DND-41 (cell line): Measurements from ENCODE around the gene STX2.

Experiments used
- ATAC-seq: fragments of 200-7000 bp; cut with Tn5 transposase; 3 replicates; pipeline ENCODE4 v1.9.1; 2021; ENCODE audit warnings: low read depth; ENCODE audit not compliant: insufficient read depth
- DNase-seq: peaks from one replicate; pipeline ENCODE4 v3.0.0-alpha.2; 2020
- H2AFZ ChIP-seq: 2 replicates; pipeline ENCODE4 v1.6.0; 2012; ENCODE audit warnings: low read depth, low read length
- H3K27ac ChIP-seq: 2 replicates; pipeline ENCODE4 v1.5.1; 2012; ENCODE audit warnings: low read length, inconsistent platforms
- H3K27me3 ChIP-seq: fragments of 200-600 bp; sonication (generic); 2 replicates; pipeline ENCODE4 v1.6.0; 2012; ENCODE audit warnings: low read length, mild to moderate bottlenecking, inconsistent platforms; ENCODE audit not compliant: insufficient read depth, poor library complexity
- H3K36me3 ChIP-seq: 2 replicates; pipeline ENCODE4 v1.5.1; 2012; ENCODE audit warnings: low read length, inconsistent platforms; ENCODE audit not compliant: insufficient read depth
- H3K4me1 ChIP-seq: 2 replicates; pipeline ENCODE4 v1.5.1; 2012; ENCODE audit warnings: mild to moderate bottlenecking, low read length; ENCODE audit not compliant: insufficient read depth
- H3K4me2 ChIP-seq: 2 replicates; pipeline ENCODE4 v1.6.0; 2012; ENCODE audit warnings: mild to moderate bottlenecking, moderate library complexity, low read length, inconsistent platforms; ENCODE audit not compliant: insufficient read depth
- H3K4me3 ChIP-seq, 2 experiments: fragments of 200-600 bp in 1 of 2; shearing (Covaris generic) in 1 of 2; 2 replicates each; pipeline ENCODE4 v1.5.1; 2012 to 2016; ENCODE audit warnings: inconsistent platforms in 2 of 2, low read length in 2 of 2, mild to moderate bottlenecking in 2 of 2, low read depth in 1 of 2, moderate library complexity in 1 of 2
- H3K79me2 ChIP-seq: 2 replicates; pipeline ENCODE4 v1.6.0; 2012; ENCODE audit warnings: low read length, inconsistent platforms; ENCODE audit not compliant: insufficient read depth
- H3K9ac ChIP-seq: 2 replicates; pipeline ENCODE4 v1.6.0; 2012; ENCODE audit warnings: low read depth, mild to moderate bottlenecking, inconsistent platforms, low read length, moderate library complexity
- H3K9me3 ChIP-seq: 2 replicates; pipeline ENCODE4 v1.5.1; 2012; ENCODE audit warnings: low read length, moderate library complexity, mild to moderate bottlenecking, inconsistent platforms; ENCODE audit not compliant: insufficient read depth, severe bottlenecking
- H4K20me1 ChIP-seq: 2 replicates; pipeline ENCODE4 v1.6.0; 2012; ENCODE audit warnings: low read length; ENCODE audit not compliant: insufficient read depth
- EZH2 ChIP-seq: IDR thresholded peaks from 3 replicates; pipeline ENCODE4 v1.6.1; 2012; ENCODE audit warnings: borderline replicate concordance, low read depth, mild to moderate bottlenecking, moderate library complexity, low read length, inconsistent platforms; ENCODE audit not compliant: severe bottlenecking
- TF ChIP-seq, protein P1 (sequence below): IDR thresholded peaks from 2 replicates; pipeline ENCODE4 v1.5.1; 2012; ENCODE audit warnings: borderline replicate concordance, low read length, moderate library complexity, mild to moderate bottlenecking; ENCODE audit not compliant: poor library complexity, severe bottlenecking; ENCODE audit errors: extremely low read depth

STX2 gene

DNA sequence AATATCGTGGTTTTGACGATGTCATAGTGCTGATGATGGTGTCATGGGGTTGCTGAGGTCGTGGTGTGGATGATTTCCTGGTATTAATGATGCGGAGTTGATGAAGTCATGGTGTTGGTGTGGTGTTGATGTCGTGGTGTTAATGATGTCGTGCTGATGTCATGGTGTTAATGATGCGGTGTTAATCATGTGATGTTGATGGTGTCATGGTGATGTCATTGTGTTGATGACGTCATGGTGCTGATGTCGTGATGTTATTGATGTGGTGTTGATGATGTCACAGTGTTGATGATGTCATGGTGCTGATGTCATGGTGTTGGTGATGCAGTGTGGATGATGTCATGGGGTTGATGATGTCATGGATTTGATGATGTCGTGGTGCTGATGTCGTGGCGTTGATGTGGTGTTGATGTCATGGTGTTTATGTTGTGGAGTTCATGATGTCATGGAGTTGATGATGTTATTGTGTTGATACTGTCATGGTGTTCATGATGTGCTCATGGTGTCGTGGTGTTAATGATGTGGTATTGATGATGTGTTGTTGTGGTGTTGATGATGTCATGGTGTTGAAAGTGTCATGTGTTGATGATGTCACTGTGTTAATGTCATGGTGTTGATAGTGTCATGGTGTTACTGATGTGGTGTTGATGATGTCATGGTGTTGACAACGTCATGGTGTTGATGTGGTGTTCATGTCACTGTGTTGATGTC, 74.4 kb downstream of the STX2 start:
- H3K36me3 ChIP-seq = no peaks in the 10 kb centered on the region
- ATAC-seq (no peak), DNase-seq (no peak)
- H3K4me3 ChIP-seq = no peak overlapping the region
- TF ChIP-seq EZH2 = no peak
- TF ChIP-seq, protein P1, sequence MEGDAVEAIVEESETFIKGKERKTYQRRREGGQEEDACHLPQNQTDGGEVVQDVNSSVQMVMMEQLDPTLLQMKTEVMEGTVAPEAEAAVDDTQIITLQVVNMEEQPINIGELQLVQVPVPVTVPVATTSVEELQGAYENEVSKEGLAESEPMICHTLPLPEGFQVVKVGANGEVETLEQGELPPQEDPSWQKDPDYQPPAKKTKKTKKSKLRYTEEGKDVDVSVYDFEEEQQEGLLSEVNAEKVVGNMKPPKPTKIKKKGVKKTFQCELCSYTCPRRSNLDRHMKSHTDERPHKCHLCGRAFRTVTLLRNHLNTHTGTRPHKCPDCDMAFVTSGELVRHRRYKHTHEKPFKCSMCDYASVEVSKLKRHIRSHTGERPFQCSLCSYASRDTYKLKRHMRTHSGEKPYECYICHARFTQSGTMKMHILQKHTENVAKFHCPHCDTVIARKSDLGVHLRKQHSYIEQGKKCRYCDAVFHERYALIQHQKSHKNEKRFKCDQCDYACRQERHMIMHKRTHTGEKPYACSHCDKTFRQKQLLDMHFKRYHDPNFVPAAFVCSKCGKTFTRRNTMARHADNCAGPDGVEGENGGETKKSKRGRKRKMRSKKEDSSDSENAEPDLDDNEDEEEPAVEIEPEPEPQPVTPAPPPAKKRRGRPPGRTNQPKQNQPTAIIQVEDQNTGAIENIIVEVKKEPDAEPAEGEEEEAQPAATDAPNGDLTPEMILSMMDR = no peak
- no peaks in the 10 kb centered on the region for H3K79me2 ChIP-seq
- H3K9ac ChIP-seq = no peak overlapping the region
- no peaks in the 10 kb centered on the region for H4K20me1 ChIP-seq
- peaks cover 16% of the 10 kb centered on the region for H3K9me3 ChIP-seq
- no peak overlapping the region for H3K27ac ChIP-seq
- H3K27me3 ChIP-seq = no peaks in the 10 kb centered on the region
- no peak overlapping the region for H2AFZ ChIP-seq
- no peak overlapping the region for H3K4me2 ChIP-seq
- H3K4me1 ChIP-seq = no peaks in the 10 kb centered on the region

DNA sequence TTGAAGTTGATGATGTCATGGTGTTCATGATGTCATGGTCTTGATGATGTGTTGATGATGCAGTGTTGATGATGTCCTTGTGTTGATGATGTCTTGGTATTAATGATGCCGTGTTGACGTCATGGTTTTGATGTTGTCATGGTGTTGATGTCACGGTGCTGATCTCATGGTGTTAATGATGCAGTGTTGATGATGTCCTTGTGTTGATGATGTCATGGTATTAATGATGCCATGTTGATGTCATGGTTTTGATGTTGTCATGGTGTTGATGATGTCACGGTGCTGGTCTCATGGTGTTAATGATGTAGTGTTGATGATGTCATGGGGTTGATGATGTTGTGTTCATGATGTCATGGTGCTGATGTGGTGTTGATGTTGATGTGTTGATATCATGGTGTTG, 75.0 kb downstream of the STX2 start:
- DNase-seq (no peak), ATAC-seq (no peak)
- Histone ChIP-seq H3K79me2 (no peaks in the 10 kb centered on the region), H4K20me1 (no peaks in the 10 kb centered on the region), H3K4me3 (no peak overlapping the region), H3K36me3 (no peaks in the 10 kb centered on the region), H3K9ac (no peak overlapping the region), H3K27me3 (no peaks in the 10 kb centered on the region), H2AFZ (no peak overlapping the region), H3K9me3 (peaks cover 16% of the 10 kb centered on the region), H3K4me1 (no peaks in the 10 kb centered on the region), H3K4me2 (no peak overlapping the region), H3K27ac (no peak overlapping the region)
- TF ChIP-seq, protein P1 = no peak
- TF ChIP-seq EZH2 = no peak

DNA sequence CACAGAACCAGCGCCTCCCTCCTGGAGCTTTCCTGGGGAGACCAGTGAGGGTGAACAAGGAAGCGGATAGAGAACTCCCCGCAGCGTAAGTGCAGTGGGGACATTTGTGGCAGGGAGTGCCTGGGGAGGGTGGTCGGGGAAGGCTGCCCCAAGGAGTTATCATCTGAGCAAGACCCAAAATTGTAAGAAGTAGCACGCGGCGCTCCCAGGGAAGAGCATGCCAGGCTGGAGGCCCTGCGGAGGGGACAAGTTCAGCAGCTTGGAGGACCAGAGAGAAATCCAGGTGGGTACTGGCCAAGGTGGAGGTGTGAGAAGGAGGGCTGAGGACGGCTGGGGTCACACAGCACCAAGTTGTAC, 76.8 kb downstream of the STX2 start:
- no peaks in the 10 kb centered on the region for H3K4me1 ChIP-seq
- TF ChIP-seq, protein P1 = no peak
- TF ChIP-seq EZH2 = no peak

More for the DNA sequence above, 76.8 kb downstream of the STX2 start:
- H3K27ac ChIP-seq = no peak overlapping the region
- DNase-seq (no peak), ATAC-seq (no peak)
- no peaks in the 10 kb centered on the region for H4K20me1 ChIP-seq
- no peak overlapping the region for H3K9ac ChIP-seq
- no peak overlapping the region for H3K4me3 ChIP-seq
- H3K4me2 ChIP-seq = no peak overlapping the region
- H3K27me3 ChIP-seq = no peaks in the 10 kb centered on the region
- H3K9me3 ChIP-seq = peaks cover 16% of the 10 kb centered on the region
- no peaks in the 10 kb centered on the region for H3K79me2 ChIP-seq
- H2AFZ ChIP-seq = no peak overlapping the region
- no peaks in the 10 kb centered on the region for H3K36me3 ChIP-seq
